Measurements from ENCODE around the gene LRRC3C. TPM values are rescaled to one million over a fixed set of nuclear protein-coding genes. Genes with fewer than 3 reads are reported as not detected.

LRRC3C gene
- total RNA-seq, 1 donor from 2014 or later: not detected

GRCh38 chr17:39954876-39955275 is 27.3 kb downstream of the LRRC3C start:
- no peaks in the 10 kb centered on the region for H3K36me3 Mint-ChIP-seq

GRCh38 chr17:39955726-39956225 is 28.2 kb downstream of the LRRC3C start:
- H3K4me1 ChIP-seq: no peaks in the 10 kb centered on the region
- H3K9me3 ChIP-seq (ENCODE audit: low read depth): no peaks in the 10 kb centered on the region
- H3K79me2 ChIP-seq (ENCODE audit: low read depth): no peaks in the 10 kb centered on the region
- H3K9me3 Mint-ChIP-seq: no peaks in the 10 kb centered on the region
- no peak overlapping the region for H3K27ac ChIP-seq
- peaks cover 18% of the 10 kb centered on the region for H3K4me1 Mint-ChIP-seq
- TF ChIP-seq EZH2phosphoT487 (IDR thresholded peaks at IDR 0.05) (no peak), CTCF (IDR thresholded peaks at IDR 0.05) (no peak), EZH2 (IDR thresholded peaks at IDR 0.05) (no peak)
- no peak overlapping the region for H3K27ac Mint-ChIP-seq
- no peak overlapping the region for H3K4me3 ChIP-seq
- no peak overlapping the region for H3K4me2 ChIP-seq
- no peak overlapping the region for H2AFZ ChIP-seq (replicated peaks)
- peaks cover 14% of the 10 kb centered on the region for H3K27me3 ChIP-seq
- no peaks in the 10 kb centered on the region for H3K36me3 Mint-ChIP-seq
- no peaks in the 10 kb centered on the region for H3K36me3 ChIP-seq
- H3K9ac ChIP-seq: no peak overlapping the region
- no peaks in the 10 kb centered on the region for H4K20me1 ChIP-seq (ENCODE audit: low read depth)
- peaks cover 9% of the 10 kb centered on the region for H3K27me3 Mint-ChIP-seq (ENCODE audit: insufficient read depth, low read depth)
- no peak for DNase-seq (ENCODE audit: low spot score)
- no peak overlapping the region for H3K4me3 Mint-ChIP-seq
- H3F3A ChIP-seq (ENCODE audit: low read depth): peaks cover 4% of the 10 kb centered on the region

More at GRCh38 chr17:39954876-39955275, 27.3 kb downstream of the LRRC3C start:
- H3K27ac ChIP-seq: no peak overlapping the region
- peaks cover 6% of the 10 kb centered on the region for H3K27me3 Mint-ChIP-seq (ENCODE audit: insufficient read depth, low read depth)
- no peak overlapping the region for H3K4me3 Mint-ChIP-seq
- peaks cover 16% of the 10 kb centered on the region for H3K27me3 ChIP-seq
- H3K9ac ChIP-seq: no peak overlapping the region
- DNase-seq (ENCODE audit: low spot score): no peak
- no peak overlapping the region for H3K27ac Mint-ChIP-seq
- H3K4me1 Mint-ChIP-seq: peaks cover 18% of the 10 kb centered on the region
- H3K36me3 ChIP-seq: no peaks in the 10 kb centered on the region
- no peak overlapping the region for H3K4me3 ChIP-seq
- H3K9me3 ChIP-seq (ENCODE audit: low read depth): no peaks in the 10 kb centered on the region
- no peak overlapping the region for H2AFZ ChIP-seq (replicated peaks)
- TF ChIP-seq CTCF (IDR thresholded peaks at IDR 0.05) (no peak), EZH2phosphoT487 (IDR thresholded peaks at IDR 0.05) (no peak), EZH2 (IDR thresholded peaks at IDR 0.05) (no peak)
- no peaks in the 10 kb centered on the region for H4K20me1 ChIP-seq (ENCODE audit: low read depth)
- H3K4me1 ChIP-seq: no peaks in the 10 kb centered on the region
- H3K79me2 ChIP-seq (ENCODE audit: low read depth): no peaks in the 10 kb centered on the region
- peaks cover 4% of the 10 kb centered on the region for H3F3A ChIP-seq (ENCODE audit: low read depth)
- no peak overlapping the region for H3K4me2 ChIP-seq
- no peaks in the 10 kb centered on the region for H3K9me3 Mint-ChIP-seq

GRCh38 chr17:39960524-39961041 is 33.1 kb downstream of the LRRC3C start:
- Histone ChIP-seq H3K79me2 (ENCODE audit: low read depth) (no peaks in the 10 kb centered on the region), H3K27ac (no peak overlapping the region), H4K20me1 (ENCODE audit: low read depth) (no peaks in the 10 kb centered on the region), H3K4me3 (no peak overlapping the region), H3K4me2 (no peak overlapping the region), H3K27me3 (no peaks in the 10 kb centered on the region), H3F3A (ENCODE audit: low read depth) (no peaks in the 10 kb centered on the region), H3K9ac (no peak overlapping the region), H2AFZ (replicated peaks) (no peak overlapping the region), H3K9me3 (ENCODE audit: low read depth) (no peaks in the 10 kb centered on the region), H3K4me1 (no peaks in the 10 kb centered on the region), H3K36me3 (no peaks in the 10 kb centered on the region)
- no peak for TF ChIP-seq EZH2phosphoT487 (IDR thresholded peaks at IDR 0.05)
- no peak for TF ChIP-seq EZH2 (IDR thresholded peaks at IDR 0.05)
- no peak for TF ChIP-seq CTCF (IDR thresholded peaks at IDR 0.05)
- no peaks in the 10 kb centered on the region for H3K36me3 Mint-ChIP-seq
- peaks cover 13% of the 10 kb centered on the region for H3K4me1 Mint-ChIP-seq
- no peak overlapping the region for H3K27ac Mint-ChIP-seq
- peaks cover 16% of the 10 kb centered on the region for H3K27me3 Mint-ChIP-seq (ENCODE audit: insufficient read depth, low read depth)
- DNase-seq (ENCODE audit: low spot score): no peak
- no peak overlapping the region for H3K4me3 Mint-ChIP-seq
- H3K9me3 Mint-ChIP-seq: no peaks in the 10 kb centered on the region

Data from neural progenitor cell (in vitro differentiated cells).